PFSK-1 (cell line): ENCODE results near the gene PRDM15.

ENCODE experiments used
- FOXP2 ChIP-seq: optimal IDR thresholded peaks from 2 replicates; pipeline ENCODE3; 2011; ENCODE audit warnings: borderline replicate concordance, control low read depth, inconsistent platforms; ENCODE audit not compliant: insufficient read depth; ENCODE audit errors: extremely low read length, extremely low read depth
- POLR2AphosphoS5 ChIP-seq: IDR thresholded peaks from 2 replicates; pipeline ENCODE4 v1.6.1; 2012; ENCODE audit warnings: low read depth, mild to moderate bottlenecking, control low read depth, low read length, moderate library complexity
- REST ChIP-seq, 2 experiments: IDR thresholded peaks; 2 replicates each; pipeline versions ENCODE4 v1.6.1 to v1.8.0; 2011 to 2012; ENCODE audit warnings: low read depth in 2 of 2, low read length in 2 of 2, control low read depth in 1 of 2, inconsistent platforms in 1 of 2, mild to moderate bottlenecking in 1 of 2, moderate library complexity in 1 of 2; ENCODE audit not compliant: insufficient read depth in 1 of 2
- SIN3A ChIP-seq: IDR thresholded peaks from 2 replicates; pipeline ENCODE4 v1.6.1; 2012; ENCODE audit warnings: mild to moderate bottlenecking, low read length, moderate library complexity, borderline replicate concordance; ENCODE audit not compliant: insufficient read depth
- TAF1 ChIP-seq: IDR thresholded peaks from 2 replicates; pipeline ENCODE4 v1.6.1; 2012; ENCODE audit warnings: low read length, control low read depth, borderline replicate concordance; ENCODE audit not compliant: insufficient read depth

Gene PRDM15

GRCh38 chr21:41808846-41809245, 70.3 kb downstream of the PRDM15 start:
- TF ChIP-seq FOXP2, result no peak
- TF ChIP-seq REST (IDR thresholded peaks at IDR 0.05; ENCODE audit: insufficient read depth in 1 of 2, low read depth in 2 of 2, low read length in 2 of 2), result no peak
- TF ChIP-seq SIN3A, result no peak
- no peak for TF ChIP-seq POLR2AphosphoS5
- TF ChIP-seq TAF1, result no peak

GRCh38 chr21:41808094-41808493, 71.0 kb downstream of the PRDM15 start:
- TF ChIP-seq SIN3A (no peak), FOXP2 (no peak), REST (IDR thresholded peaks at IDR 0.05; ENCODE audit: insufficient read depth in 1 of 2, low read depth in 2 of 2, low read length in 2 of 2) (no peak), POLR2AphosphoS5 (no peak), TAF1 (no peak)

- TF ChIP-seq REST (IDR thresholded peaks at IDR 0.05; ENCODE audit: insufficient read depth in 1 of 2, low read depth in 2 of 2, low read length in 2 of 2), result no peak
- no peak for TF ChIP-seq FOXP2
- TF ChIP-seq SIN3A, result no peak
- no peak for TF ChIP-seq POLR2AphosphoS5
- no peak for TF ChIP-seq TAF1
Observed at GRCh38 chr21:41806773-41807172, 72.4 kb downstream of the PRDM15 start.

- TF ChIP-seq REST (IDR thresholded peaks at IDR 0.05; ENCODE audit: insufficient read depth in 1 of 2, low read depth in 2 of 2, low read length in 2 of 2), result no peak
- TF ChIP-seq FOXP2, result no peak
- TF ChIP-seq TAF1, result no peak
- no peak for TF ChIP-seq POLR2AphosphoS5
- no peak for TF ChIP-seq SIN3A
Observed at GRCh38 chr21:41805643-41806042, 73.5 kb downstream of the PRDM15 start.

- no peak for TF ChIP-seq REST (IDR thresholded peaks at IDR 0.05; ENCODE audit: insufficient read depth in 1 of 2, low read depth in 2 of 2, low read length in 2 of 2)
- no peak for TF ChIP-seq POLR2AphosphoS5
- no peak for TF ChIP-seq SIN3A
- TF ChIP-seq TAF1, result no peak
- no peak for TF ChIP-seq FOXP2
Observed at GRCh38 chr21:41805038-41805437, 74.1 kb downstream of the PRDM15 start.
